Measurements from ENCODE around the gene SLC49A3. TPM values are rescaled to one million over a fixed set of nuclear protein-coding genes. Genes with fewer than 3 reads are reported as not detected.
A peak's percentile ranks its signal among the peaks of the same experiment; 100 is the strongest.

SLC49A3 gene
- total and polyA plus RNA-seq, 2 of the 13 experiments (the other 11 are each of a cell fraction or from before 2014, with no cell fraction given), result 0.07 to 0.17 TPM

GRCh38 chr4:648579-649292 is 40.2 kb downstream of the SLC49A3 start (continued):
- TF ChIP-seq HNF1B (CRISPR knock-in tag; IDR thresholded peaks at IDR 0.05) (no peak), ZBTB25 (CRISPR knock-in tag; IDR thresholded peaks at IDR 0.05) (no peak), ZNF292 (CRISPR knock-in tag; IDR thresholded peaks at IDR 0.05; ENCODE audit: borderline replicate concordance, low read depth) (peak; percentile 91), ZNF800 (CRISPR knock-in tag; IDR thresholded peaks at IDR 0.05) (no peak), KLF12 (CRISPR knock-in tag; IDR thresholded peaks at IDR 0.05; ENCODE audit: borderline replicate concordance) (no peak), RAD51 (IDR thresholded peaks at IDR 0.05; ENCODE audit: borderline replicate concordance) (no peak), UBTF (CRISPR knock-in tag; IDR thresholded peaks at IDR 0.05) (peak; percentile 48), E2F2 (CRISPR knock-in tag; IDR thresholded peaks at IDR 0.05; ENCODE audit: borderline replicate concordance) (no peak), TBP (CRISPR knock-in tag; IDR thresholded peaks at IDR 0.05) (no peak), ZFP91 (CRISPR knock-in tag; IDR thresholded peaks at IDR 0.05; ENCODE audit: borderline replicate concordance) (peak; percentile 25; the same call in 1 of the 2 replicates), HDAC1 (CRISPR knock-in tag; IDR thresholded peaks at IDR 0.05) (0 out of 2 replicates have a peak, but pooled peaks have one; percentile 19), ZFX (CRISPR knock-in tag; IDR thresholded peaks at IDR 0.05; ENCODE audit: low read depth) (peak; percentile 49; the same call in 1 of the 2 replicates), SP2 (CRISPR knock-in tag; IDR thresholded peaks at IDR 0.05) (no peak), ZNF513 (CRISPR knock-in tag; conservative IDR thresholded peaks at IDR 0.05) (no peak), ZNF337 (CRISPR knock-in tag; IDR thresholded peaks at IDR 0.05; ENCODE audit: borderline replicate concordance, low read depth) (no peak), TARDBP (CRISPR knock-in tag; IDR thresholded peaks at IDR 0.05) (no peak)
